ENCODE results near the gene NFKBIB. TPM values are rescaled to one million over a fixed set of nuclear protein-coding genes. Genes with fewer than 3 reads are reported as not detected.

Gene NFKBIB
- total and polyA plus RNA-seq, 3 experiments from 2014 or later, result 15.6 to 116 (median 107) TPM

DNA sequence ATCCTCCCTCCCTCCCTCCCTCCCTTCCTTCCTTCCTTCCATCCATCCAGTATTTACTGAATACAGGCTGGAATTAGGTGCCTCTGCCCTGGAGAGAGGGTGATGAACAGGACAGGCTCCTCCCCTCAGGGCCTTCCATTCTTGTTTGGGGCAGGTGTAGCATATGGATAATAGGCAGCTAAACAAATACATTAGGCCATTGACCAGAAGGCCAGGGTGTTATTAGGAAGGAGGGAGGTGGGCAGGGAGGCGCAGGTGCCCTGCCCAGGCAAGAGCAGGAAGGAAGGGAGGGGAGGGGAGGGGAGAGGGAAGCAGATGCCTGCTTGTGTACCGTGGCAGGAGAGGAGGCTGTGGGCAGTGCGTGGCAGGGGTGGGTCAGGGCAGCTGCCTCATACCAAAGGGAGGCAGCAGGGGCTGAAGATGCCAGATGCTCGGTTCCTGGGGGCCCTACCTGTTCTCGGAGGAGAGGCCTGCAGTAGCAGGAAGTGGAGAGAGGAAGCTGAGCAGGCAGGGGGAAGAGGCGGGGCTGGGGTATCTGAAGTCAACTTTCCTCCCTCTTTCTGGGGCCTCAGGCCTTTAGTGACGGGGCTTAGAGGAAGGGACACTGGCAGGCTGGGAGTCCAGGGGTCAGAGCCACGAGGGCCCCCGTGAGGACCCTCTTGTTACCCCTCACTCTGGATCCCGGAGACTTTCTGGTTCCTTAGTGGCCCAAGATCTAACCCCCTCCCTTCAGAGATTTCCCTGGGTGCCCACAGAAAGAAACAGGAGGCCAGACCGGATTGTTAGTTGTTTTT lies 21.8 kb upstream of the NFKBIB start, which contains the start of gene RINL:
Gene RINL (minus strand): TSS at position 495 of the 794 bp plus-strand sequence. CDS start 1,533 bp downstream, outside the sequence.
- Histone ChIP-seq H3K4me3 (ENCODE audit: low read length) (peak within 1 kb of the TSS; percentile 83), H3K27me3 (ENCODE audit: insufficient read depth, low read length, poor library complexity, severe bottlenecking) (no peaks in the 10 kb centered on the region), H3K36me3 (ENCODE audit: insufficient read depth, low read length) (no peaks in the 10 kb centered on the region), H3K4me1 (ENCODE audit: insufficient read depth, low read length) (peaks cover 41% of the 10 kb centered on the region), H3K9me3 (ENCODE audit: low read length) (no peaks in the 10 kb centered on the region), H3K27ac (ENCODE audit: low read depth, low read length) (peak within 1 kb of the TSS; percentile 92)
- H3K27ac Mint-ChIP-seq, result peak within 1 kb of the TSS; percentile 95 to 99 (median 96)
- DNase-seq, result peak; percentile 48 to 82 (median 66)
- H3K4me1 Mint-ChIP-seq, result peaks cover 24 to 46% (median 37%) of the 10 kb centered on the region in 3 donors
- no peaks in the 10 kb centered on the region for H3K9me3 Mint-ChIP-seq
- H3K27me3 Mint-ChIP-seq, result no peaks in the 10 kb centered on the region
- H3K36me3 Mint-ChIP-seq, result peaks cover 0 to 41% (median 3%) of the 10 kb centered on the region in 3 donors
- peak within 1 kb of the TSS; percentile 75 to 94 (median 90) for H3K4me3 Mint-ChIP-seq
- POLR2A ChIA-PET, result interaction anchor here (0.6 to 3.1 kb wide), 10 partner anchors 11 to 320 kb away, joined by 3 to 17 read pairs (median 5); partner anchors contain the start of genes CAPN12, ECH1, EIF3K and NFKBIB
- CTCF ChIA-PET, result interaction anchor here (0.9 to 5.0 kb wide), 11 partner anchors 9 to 475 kb away, joined by 3 to 30 read pairs (median 4); partner anchors contain the start of genes ECH1, FAM98C, HNRNPL and MRPS12

DNA sequence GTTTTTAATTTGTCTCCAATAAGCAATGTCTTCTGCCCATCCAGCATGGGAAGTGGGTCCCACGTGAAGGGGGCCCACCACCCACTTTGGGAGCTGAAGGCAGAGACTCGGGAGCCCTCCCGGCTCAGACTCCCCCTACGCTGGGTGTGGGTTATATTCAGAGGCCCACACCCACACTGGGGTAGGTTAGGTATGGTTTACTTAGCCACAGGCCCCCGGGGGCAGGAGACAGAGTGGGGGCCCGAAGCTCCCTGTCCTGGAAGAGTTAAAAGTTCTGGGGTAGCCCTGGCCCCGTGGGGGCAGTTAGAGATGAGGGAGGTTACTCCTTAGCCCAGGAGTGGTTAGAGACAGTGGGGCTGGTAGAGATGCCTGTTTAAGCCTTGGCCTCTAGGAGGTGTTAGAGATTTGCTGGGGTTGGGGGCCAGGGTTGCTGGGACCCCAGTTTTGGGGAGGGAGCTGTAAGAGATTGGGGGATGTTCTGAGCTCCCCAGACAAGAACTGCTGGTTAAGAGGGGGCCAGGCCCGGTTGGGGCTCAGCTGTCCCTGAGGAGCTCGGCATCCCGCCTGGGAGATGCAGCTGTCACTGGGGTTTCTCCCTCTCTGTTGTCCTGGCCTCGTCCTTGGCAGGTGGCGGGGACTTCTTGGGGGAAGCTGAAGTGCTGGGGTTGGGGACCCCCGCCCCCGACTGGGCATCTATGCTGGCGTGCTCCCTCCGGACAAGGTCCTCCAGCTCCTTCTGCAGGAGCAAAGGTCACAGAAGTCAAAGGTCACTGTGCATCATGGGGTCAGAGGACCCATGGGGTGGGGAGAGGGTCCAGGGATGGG lies 21.0 kb upstream of the NFKBIB start:
- H3K36me3 Mint-ChIP-seq, result peaks cover 0 to 43% (median 0%) of the 10 kb centered on the region in 3 donors
- H3K27me3 Mint-ChIP-seq, result no peaks in the 10 kb centered on the region
- Histone ChIP-seq H3K36me3 (ENCODE audit: insufficient read depth, low read length) (no peaks in the 10 kb centered on the region), H3K27ac (ENCODE audit: low read depth, low read length) (peak overlapping the region; percentile 92), H3K9me3 (ENCODE audit: low read length) (no peaks in the 10 kb centered on the region), H3K4me3 (ENCODE audit: low read length) (peak overlapping the region; percentile 83), H3K27me3 (ENCODE audit: insufficient read depth, low read length, poor library complexity, severe bottlenecking) (no peaks in the 10 kb centered on the region), H3K4me1 (ENCODE audit: insufficient read depth, low read length) (peaks cover 41% of the 10 kb centered on the region)
- peak overlapping the region; percentile 75 to 94 (median 90) for H3K4me3 Mint-ChIP-seq
- no peak for DNase-seq
- peaks cover 21 to 41% (median 32%) of the 10 kb centered on the region in 3 donors for H3K4me1 Mint-ChIP-seq
- ChIA-PET POLR2A (interaction anchor here (0.7 to 3.1 kb wide), 8 partner anchors 14 to 260 kb away, joined by 3 to 17 read pairs (median 5); partner anchors contain the start of genes ECH1, EIF3K and NFKBIB), CTCF (interaction anchor here (0.9 to 5.0 kb wide), 10 partner anchors 9 to 476 kb away, joined by 3 to 30 read pairs (median 6); partner anchors contain the start of genes ECH1, FAM98C, HNRNPL and MRPS12)
- no peaks in the 10 kb centered on the region for H3K9me3 Mint-ChIP-seq
- peak overlapping the region; percentile 95 to 99 (median 96) for H3K27ac Mint-ChIP-seq

DNA sequence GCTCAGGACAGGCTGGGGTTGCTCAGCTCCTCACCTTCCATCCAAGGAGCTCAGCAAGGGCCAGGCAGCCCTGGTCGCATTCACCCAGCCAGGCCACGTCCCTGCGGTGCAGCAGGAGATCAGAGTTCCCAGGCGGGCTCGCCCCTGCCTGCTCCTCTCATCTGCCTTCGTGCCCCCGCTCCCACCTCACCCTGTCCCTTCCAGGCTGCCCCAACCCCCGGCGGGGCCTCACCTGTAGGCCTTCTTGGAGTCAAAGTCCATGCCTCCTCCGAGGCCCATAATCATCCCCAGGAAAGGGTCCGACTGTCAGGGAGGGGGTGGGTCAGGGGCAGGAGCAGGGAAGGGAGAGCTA lies 20.4 kb upstream of the NFKBIB start:
- POLR2A ChIA-PET, result interaction anchor here (0.5 to 3.1 kb wide), 4 partner anchors 21 to 352 kb away, joined by 4 to 17 read pairs (median 5); partner anchors contain the start of gene NFKBIB
- H3K4me1 ChIP-seq (ENCODE audit: insufficient read depth, low read length), result peaks cover 41% of the 10 kb centered on the region
- Mint-ChIP-seq H3K27ac (peak overlapping the region in 6 of 8 donors; percentile 96 to 99 (median 98)), H3K36me3 (peaks cover 0 to 42% (median 0%) of the 10 kb centered on the region in 3 donors), H3K27me3 (no peaks in the 10 kb centered on the region), H3K9me3 (no peaks in the 10 kb centered on the region), H3K4me1 (peaks cover 21 to 41% (median 32%) of the 10 kb centered on the region in 3 donors), H3K4me3 (peak overlapping the region in 1 of 7 donors; percentile 35)
- H3K4me3 ChIP-seq (ENCODE audit: low read length), result peak overlapping the region; percentile 83
- H3K27me3 ChIP-seq (ENCODE audit: insufficient read depth, low read length, poor library complexity, severe bottlenecking), result no peaks in the 10 kb centered on the region
- H3K9me3 ChIP-seq (ENCODE audit: low read length), result no peaks in the 10 kb centered on the region
- no peaks in the 10 kb centered on the region for H3K36me3 ChIP-seq (ENCODE audit: insufficient read depth, low read length)
- DNase-seq, result no peak
- CTCF ChIA-PET, result interaction anchor here (1.4 to 5.0 kb wide), 6 partner anchors 9 to 51 kb away, joined by 4 to 30 read pairs (median 8); partner anchors contain the start of genes HNRNPL, MRPS12 and SARS2
- H3K27ac ChIP-seq (ENCODE audit: low read depth, low read length), result peak overlapping the region; percentile 92

DNA sequence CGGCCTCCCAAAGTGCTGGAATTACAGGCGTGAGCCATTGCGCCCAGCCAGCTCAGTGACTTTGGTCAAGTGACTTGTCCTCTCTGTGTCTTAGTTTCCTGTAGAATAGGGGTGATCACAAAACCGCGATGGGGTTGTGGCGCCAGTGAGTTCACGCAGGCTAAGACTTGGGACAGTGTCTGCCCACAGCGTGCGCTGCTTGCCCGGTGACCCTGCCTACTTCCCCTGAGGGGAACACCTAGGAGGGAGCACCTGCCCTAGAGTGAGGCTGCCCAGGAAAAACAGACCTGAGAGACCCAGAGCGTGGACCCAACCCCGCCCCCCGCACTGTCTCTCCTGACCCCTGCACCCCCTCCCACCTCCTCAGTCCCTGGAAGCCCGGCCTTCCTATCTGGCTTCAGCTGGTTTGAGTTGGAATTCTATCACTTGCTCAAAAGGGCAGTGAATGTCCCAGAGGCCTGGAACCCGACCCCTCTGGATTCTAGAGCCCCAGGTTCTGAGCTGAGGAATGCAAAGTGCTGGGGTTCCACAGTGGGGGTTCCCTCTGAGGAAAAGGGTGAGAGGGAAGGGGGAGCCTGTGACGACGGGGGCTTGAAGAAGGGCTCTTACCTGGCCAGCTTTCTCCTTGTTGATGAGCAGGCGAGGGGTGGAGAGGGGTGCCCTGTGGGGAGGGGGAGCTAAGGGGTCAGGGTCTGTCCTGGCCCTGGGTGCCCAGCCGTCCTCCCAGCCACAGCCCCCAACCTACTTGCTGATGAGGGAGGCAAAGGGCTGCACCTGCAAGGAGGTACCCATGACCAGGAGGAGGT lies 19.5 kb upstream of the NFKBIB start:
- peaks cover 0 to 39% (median 0%) of the 10 kb centered on the region in 3 donors for H3K36me3 Mint-ChIP-seq
- H3K27me3 Mint-ChIP-seq, result no peaks in the 10 kb centered on the region
- CTCF ChIA-PET, result interaction anchor here (2.0 to 2.3 kb wide), 2 partner anchors 32 to 50 kb away, joined by 7 to 10 read pairs; partner anchors contain the start of genes HNRNPL, MRPS12 and SARS2
- Histone ChIP-seq H3K9me3 (ENCODE audit: low read length) (no peaks in the 10 kb centered on the region), H3K27me3 (ENCODE audit: insufficient read depth, low read length, poor library complexity, severe bottlenecking) (no peaks in the 10 kb centered on the region), H3K4me1 (ENCODE audit: insufficient read depth, low read length) (peaks cover 41% of the 10 kb centered on the region), H3K36me3 (ENCODE audit: insufficient read depth, low read length) (no peaks in the 10 kb centered on the region), H3K27ac (ENCODE audit: low read depth, low read length) (no peak overlapping the region), H3K4me3 (ENCODE audit: low read length) (no peak overlapping the region)
- H3K4me1 Mint-ChIP-seq, result peaks cover 21 to 41% (median 32%) of the 10 kb centered on the region in 3 donors
- H3K27ac Mint-ChIP-seq, result peak overlapping the region in 7 of 8 donors; percentile 70 to 99 (median 80)
- no peak for DNase-seq
- no peaks in the 10 kb centered on the region for H3K9me3 Mint-ChIP-seq
- POLR2A ChIA-PET, result interaction anchor here (1.3 kb wide), 1 partner anchor 31 kb away, joined by 5 read pairs; no protein-coding TSS in a partner anchor
- H3K4me3 Mint-ChIP-seq, result peak overlapping the region in 3 of 7 donors; percentile 29 to 51 (median 35)

DNA sequence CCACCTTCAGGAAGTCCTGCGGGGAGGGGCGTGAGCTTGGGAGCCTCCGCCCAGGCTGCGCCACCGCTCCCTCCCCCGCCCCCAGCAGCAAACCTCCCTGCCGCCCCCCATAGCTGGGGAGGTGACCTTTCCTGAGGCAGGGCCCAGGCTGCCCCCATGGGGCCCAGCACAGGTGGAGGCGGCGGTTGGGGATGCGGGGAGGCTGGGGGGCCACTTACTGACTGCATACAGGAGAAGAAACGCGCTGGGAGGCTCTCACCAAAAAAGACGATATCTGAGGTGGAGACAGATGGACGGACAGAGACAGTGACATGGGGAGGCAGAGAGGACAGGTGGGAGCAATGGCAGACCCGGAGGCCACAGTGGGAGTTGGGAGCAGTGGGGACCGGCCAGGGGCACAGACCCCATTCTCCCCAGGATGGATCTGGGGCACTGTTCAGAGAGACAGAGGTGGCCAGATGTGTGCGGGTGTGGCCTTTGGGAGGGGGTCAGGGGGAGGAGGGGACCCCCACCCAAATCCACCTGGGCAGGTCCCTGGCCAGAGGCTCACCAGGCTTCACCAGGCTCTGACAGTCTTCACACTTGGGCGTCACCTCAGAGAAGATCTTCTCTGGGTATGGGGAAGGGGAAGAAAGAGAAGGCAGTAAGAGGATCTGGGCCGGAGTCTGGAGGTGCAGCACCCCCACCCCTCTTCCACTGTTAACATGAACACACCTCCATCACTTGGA lies 18.7 kb upstream of the NFKBIB start:
- H3K4me3 ChIP-seq (ENCODE audit: low read length), result no peak overlapping the region
- H3K27me3 ChIP-seq (ENCODE audit: insufficient read depth, low read length, poor library complexity, severe bottlenecking), result no peaks in the 10 kb centered on the region
- Mint-ChIP-seq H3K4me1 (peaks cover 21 to 40% (median 28%) of the 10 kb centered on the region in 3 donors), H3K4me3 (peak overlapping the region in 2 of 7 donors; percentile 1 to 24), H3K27me3 (no peaks in the 10 kb centered on the region), H3K9me3 (no peaks in the 10 kb centered on the region), H3K36me3 (peaks cover 0 to 36% (median 0%) of the 10 kb centered on the region in 3 donors), H3K27ac (peak overlapping the region; percentile 19 to 95 (median 78))
- H3K27ac ChIP-seq (ENCODE audit: low read depth, low read length), result no peak overlapping the region
- CTCF ChIA-PET, result interaction anchor here (2.0 kb wide), 1 partner anchor 49 kb away, joined by 7 read pairs; the partner anchor contains the start of genes MRPS12 and SARS2
- DNase-seq, result no peak
- POLR2A ChIA-PET, result no interaction called here
- no peaks in the 10 kb centered on the region for H3K36me3 ChIP-seq (ENCODE audit: insufficient read depth, low read length)
- H3K4me1 ChIP-seq (ENCODE audit: insufficient read depth, low read length), result peaks cover 41% of the 10 kb centered on the region
- no peaks in the 10 kb centered on the region for H3K9me3 ChIP-seq (ENCODE audit: low read length)

DNA sequence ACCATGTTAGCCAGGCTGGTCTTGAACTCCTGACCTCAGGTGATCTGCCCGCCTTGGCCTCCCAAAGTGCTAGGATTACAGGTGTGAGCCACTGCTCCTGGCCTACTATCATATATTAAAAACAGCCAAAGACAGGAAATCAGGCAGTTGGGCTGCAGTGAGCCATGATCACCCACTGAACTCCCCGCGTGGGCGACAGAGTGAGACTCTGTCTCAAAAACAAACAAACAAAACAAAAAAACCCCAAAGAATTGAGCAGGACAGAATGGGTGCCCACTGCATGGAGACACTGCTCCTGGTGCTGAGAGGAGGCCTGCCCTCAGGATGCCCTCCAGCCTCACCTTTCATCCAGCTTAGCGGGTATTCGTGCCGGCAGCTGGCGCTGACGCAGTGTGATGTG lies 16.5 kb upstream of the NFKBIB start:
- DNase-seq, result no peak
- peaks cover 0 to 33% (median 0%) of the 10 kb centered on the region in 3 donors for H3K36me3 Mint-ChIP-seq
- no peaks in the 10 kb centered on the region for H3K27me3 Mint-ChIP-seq
- Histone ChIP-seq H3K27me3 (ENCODE audit: insufficient read depth, low read length, poor library complexity, severe bottlenecking) (no peaks in the 10 kb centered on the region), H3K27ac (ENCODE audit: low read depth, low read length) (no peak overlapping the region), H3K36me3 (ENCODE audit: insufficient read depth, low read length) (peaks cover 3% of the 10 kb centered on the region), H3K9me3 (ENCODE audit: low read length) (no peaks in the 10 kb centered on the region), H3K4me3 (ENCODE audit: low read length) (no peak overlapping the region), H3K4me1 (ENCODE audit: insufficient read depth, low read length) (peaks cover 34% of the 10 kb centered on the region)
- peaks cover 10 to 24% (median 12%) of the 10 kb centered on the region in 3 donors for H3K4me1 Mint-ChIP-seq
- H3K9me3 Mint-ChIP-seq, result no peaks in the 10 kb centered on the region
- ChIA-PET POLR2A (no interaction called here), CTCF (interaction anchor here (1.1 kb wide), 1 partner anchor 47 kb away, joined by 4 read pairs; the partner anchor contains the start of genes MRPS12 and SARS2)
- H3K4me3 Mint-ChIP-seq, result peak overlapping the region in 1 of 7 donors; percentile 10
- H3K27ac Mint-ChIP-seq, result peak overlapping the region in 3 of 8 donors; percentile 34 to 77 (median 68)

Data from CD8-positive, alpha-beta memory T cell (primary cell).